GM21825 (cell line): Measurements from ENCODE around the gene CDH22.

Experiments used
- ATAC-seq: cut with Tn5 transposase; IDR thresholded peaks from one replicate; pipeline ENCODE4 v1.9.1; 2021; ENCODE audit warnings: mild to moderate bottlenecking, moderate library complexity; ENCODE audit not compliant: unreplicated experiment

CDH22 gene

GRCh38 chr20:46243707-46244628 lies 64.3 kb downstream of the CDH22 start:
- ATAC-seq = no peak

GRCh38 chr20:46242390-46242789 lies 65.9 kb downstream of the CDH22 start:
- no peak for ATAC-seq

GRCh38 chr20:46240881-46241280 lies 67.4 kb downstream of the CDH22 start:
- no peak for ATAC-seq

- ATAC-seq = no peak
These were observed 68.2 kb downstream of the CDH22 start for GRCh38 chr20:46240065-46240464.

GRCh38 chr20:46237736-46238135 lies 70.6 kb downstream of the CDH22 start:
- ATAC-seq = no peak

GRCh38 chr20:46237227-46237626 lies 71.1 kb downstream of the CDH22 start:
- no peak for ATAC-seq

GRCh38 chr20:46235077-46235476 lies 73.2 kb downstream of the CDH22 start:
- no peak for ATAC-seq

- ATAC-seq = no peak
These were observed 74.6 kb downstream of the CDH22 start for GRCh38 chr20:46233701-46234100.

- ATAC-seq = no peak
These were observed 75.8 kb downstream of the CDH22 start for GRCh38 chr20:46232539-46232938.

- no peak for ATAC-seq
These were observed 77.5 kb downstream of the CDH22 start for GRCh38 chr20:46230801-46231282.

GRCh38 chr20:46230106-46230491 lies 78.2 kb downstream of the CDH22 start:
- no peak for ATAC-seq

GRCh38 chr20:46229478-46230105 lies 78.7 kb downstream of the CDH22 start:
- ATAC-seq = no peak

- ATAC-seq = no peak
These were observed 79.6 kb downstream of the CDH22 start for GRCh38 chr20:46228670-46229069.

GRCh38 chr20:46227272-46227767 lies 81.0 kb downstream of the CDH22 start:
- ATAC-seq = no peak

- no peak for ATAC-seq
These were observed 81.7 kb downstream of the CDH22 start for GRCh38 chr20:46226602-46227001.

- no peak for ATAC-seq
These were observed 85.7 kb downstream of the CDH22 start for GRCh38 chr20:46222521-46223007.

- ATAC-seq = no peak
These were observed 87.0 kb downstream of the CDH22 start for GRCh38 chr20:46221256-46221833.

- ATAC-seq = no peak
These were observed 87.7 kb downstream of the CDH22 start for GRCh38 chr20:46220455-46221207.

- ATAC-seq = no peak
These were observed 88.4 kb downstream of the CDH22 start for GRCh38 chr20:46219920-46220319.

- ATAC-seq = no peak
These were observed 89.1 kb downstream of the CDH22 start for GRCh38 chr20:46219190-46219589.

GRCh38 chr20:46218656-46219055 lies 89.6 kb downstream of the CDH22 start:
- no peak for ATAC-seq
